Measurements from ENCODE around the gene NWD2.

DNA sequence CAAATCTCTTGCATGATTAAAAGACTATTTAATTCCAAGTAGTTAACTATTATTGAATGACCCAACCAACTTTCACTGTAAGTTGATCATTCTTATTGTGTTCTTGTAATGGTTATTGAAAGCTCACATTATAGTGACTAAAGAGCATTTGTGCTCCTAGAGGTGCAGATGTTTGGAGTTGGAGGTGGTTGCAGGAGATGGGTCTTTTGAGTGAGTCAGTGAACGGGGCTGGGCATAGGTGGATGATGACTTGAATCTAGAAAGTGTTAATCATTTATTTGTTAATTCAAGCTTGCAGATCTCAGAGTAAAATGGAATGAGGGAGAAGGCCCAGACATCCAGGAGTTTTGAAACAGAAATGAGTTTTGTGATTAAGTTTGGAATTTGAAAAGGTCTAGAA lies 13.7 kb downstream of the NWD2 start:
- no peak for TF ChIP-seq POLR2A (IDR thresholded peaks at IDR 0.05)
- no peak for TF ChIP-seq POLR2AphosphoS5 (IDR thresholded peaks at IDR 0.05)
